Activated T-helper 1 cell treated with anti-CD3 and anti-CD28 coated beads, Interleukin-12 subunit alpha, Interleukin-12 subunit beta, Interleukin-2, Interleukin-4 antibody, amounts not matched to agents 30 ng/mL and 10 ng/mL and 1 ng/mL, durations not matched to agents 14 hours and 24 hours and 36 hours (primary cell): Measurements from ENCODE around the gene ARMC3. TPM values are rescaled to one million over a fixed set of nuclear protein-coding genes. Genes with fewer than 3 reads are reported as not detected.

ENCODE experiments used
- DNase-seq: peaks from one replicate; pipeline ENCODE4 v3.0.0; 2021; ENCODE audit warnings: low spot score
- H3K27ac Mint-ChIP-seq: one replicate; pipeline ENCODE4 v1.8.0; 2021; ENCODE audit warnings: mild to moderate bottlenecking, mixed read lengths
- H3K27me3 Mint-ChIP-seq: one replicate; pipeline ENCODE4 v1.8.0; 2022; ENCODE audit warnings: mild to moderate bottlenecking, moderate library complexity, mixed read lengths; ENCODE audit not compliant: insufficient read depth
- H3K36me3 Mint-ChIP-seq: one replicate; pipeline ENCODE4 v1.8.0; 2021; ENCODE audit warnings: low read depth, mixed read lengths
- H3K4me1 Mint-ChIP-seq: one replicate; pipeline ENCODE4 v1.8.0; 2021; ENCODE audit warnings: low read depth, mixed read lengths
- H3K4me3 Mint-ChIP-seq: one replicate; pipeline ENCODE4 v1.8.0; 2021; ENCODE audit warnings: mild to moderate bottlenecking, moderate library complexity, mixed read lengths
- H3K9me3 Mint-ChIP-seq: one replicate; pipeline ENCODE4 v1.8.0; 2021; ENCODE audit warnings: mixed read lengths
- intact Hi-C: fragments of 100-400 bp; cut with micrococcal nuclease; formaldehyde crosslinking; loops from one replicate; pipeline ENCODE4 v1.15.1; 2024
- total RNA-seq: library from RNA; stranded (reverse); gene quantifications from 2 replicates; pipeline ENCODE4 v1.2.3, GENCODE V29; 2022

ARMC3 gene
- total RNA-seq, 1 donor from 2014 or later, result not detected

DNA sequence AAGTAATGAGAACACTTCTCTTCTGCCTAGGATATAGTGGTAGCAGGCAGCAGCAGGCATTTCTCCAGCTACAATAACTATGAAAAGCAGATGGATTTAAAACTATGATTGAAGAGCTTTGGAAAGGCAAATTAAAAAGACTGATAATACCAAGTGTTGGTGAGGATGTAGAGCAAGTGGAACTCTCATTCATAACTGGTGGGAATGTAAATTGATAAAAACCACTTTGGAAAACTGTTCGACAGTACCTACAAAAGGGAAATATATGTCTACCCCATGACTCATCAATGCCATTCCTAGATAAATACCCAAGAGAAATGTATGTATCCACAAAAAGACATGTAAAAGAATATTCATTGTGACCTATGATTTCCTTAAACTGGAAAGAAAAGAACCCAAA lies 14.6 kb downstream of the ARMC3 start:
- no peak for DNase-seq
- Mint-ChIP-seq H3K4me1 (peaks cover 5% of the 10 kb centered on the region), H3K9me3 (peaks cover 22% of the 10 kb centered on the region), H3K27me3 (peaks cover 4% of the 10 kb centered on the region), H3K36me3 (no peaks in the 10 kb centered on the region), H3K4me3 (no peak overlapping the region), H3K27ac (no peak overlapping the region)
- intact Hi-C loops, result no loop called here

DNA sequence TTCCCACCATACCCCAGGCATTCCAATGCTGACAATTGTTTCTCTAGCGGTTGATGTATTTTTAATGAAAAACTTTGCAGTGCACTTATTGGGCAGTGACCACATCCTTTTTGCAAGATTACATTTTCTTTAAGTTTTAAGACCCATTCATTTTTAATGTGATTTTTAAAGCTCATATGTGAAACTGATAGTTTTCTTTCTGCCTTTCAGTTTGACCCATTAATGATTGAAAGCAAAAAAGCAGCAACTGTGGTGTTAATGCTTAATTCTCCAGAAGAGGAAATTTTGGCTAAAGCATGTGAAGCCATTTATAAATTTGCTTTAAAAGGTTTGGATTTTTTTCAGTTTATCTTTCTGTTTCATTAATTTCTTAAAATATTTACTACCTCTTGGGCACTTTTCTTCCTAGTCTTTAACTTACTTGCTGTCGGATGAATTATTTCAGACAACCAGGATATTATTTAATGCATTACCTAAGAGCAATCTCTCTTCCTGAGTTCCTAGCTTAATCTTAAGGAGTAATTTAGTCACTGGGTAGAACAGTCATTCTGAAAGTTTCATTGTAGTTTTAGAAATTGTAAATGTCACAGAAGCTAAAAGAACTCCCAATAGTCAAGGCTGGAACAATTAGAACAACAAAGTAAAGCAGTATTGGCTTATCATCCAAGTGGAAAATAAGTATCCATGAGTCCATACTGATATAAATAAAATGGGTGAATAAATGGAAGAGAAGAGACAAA lies 18.3 kb downstream of the ARMC3 start:
- no peaks in the 10 kb centered on the region for H3K36me3 Mint-ChIP-seq
- peaks cover 5% of the 10 kb centered on the region for H3K4me1 Mint-ChIP-seq
- intact Hi-C loops, result no loop called here
- H3K9me3 Mint-ChIP-seq, result peaks cover 29% of the 10 kb centered on the region
- H3K27ac Mint-ChIP-seq, result no peak overlapping the region
- no peak overlapping the region for H3K4me3 Mint-ChIP-seq
- peaks cover 2% of the 10 kb centered on the region for H3K27me3 Mint-ChIP-seq
- no peak for DNase-seq

DNA sequence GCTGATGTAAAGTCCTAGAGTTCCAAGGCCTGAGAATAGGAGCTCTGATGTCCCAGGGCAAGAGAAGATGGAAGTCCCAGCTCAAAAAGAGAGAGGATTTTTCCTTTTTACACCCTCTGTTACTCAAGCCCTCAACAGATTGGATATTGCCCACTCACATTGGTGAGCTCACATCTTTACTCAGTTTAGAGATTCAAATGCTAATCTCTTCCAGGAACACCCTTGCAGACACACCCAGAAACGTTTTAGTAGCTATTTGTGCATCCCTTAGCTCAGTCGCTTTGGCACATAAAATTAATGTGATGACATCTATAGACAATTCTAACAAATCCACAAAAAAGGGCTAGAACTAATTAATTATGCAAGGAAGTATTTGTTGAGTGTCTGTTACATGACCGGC lies 27.1 kb downstream of the ARMC3 start:
- DNase-seq, result no peak
- Mint-ChIP-seq H3K36me3 (no peaks in the 10 kb centered on the region), H3K27ac (no peak overlapping the region), H3K4me3 (no peak overlapping the region), H3K9me3 (no peaks in the 10 kb centered on the region), H3K4me1 (no peaks in the 10 kb centered on the region), H3K27me3 (no peaks in the 10 kb centered on the region)
- intact Hi-C loops, result no loop called here

DNA sequence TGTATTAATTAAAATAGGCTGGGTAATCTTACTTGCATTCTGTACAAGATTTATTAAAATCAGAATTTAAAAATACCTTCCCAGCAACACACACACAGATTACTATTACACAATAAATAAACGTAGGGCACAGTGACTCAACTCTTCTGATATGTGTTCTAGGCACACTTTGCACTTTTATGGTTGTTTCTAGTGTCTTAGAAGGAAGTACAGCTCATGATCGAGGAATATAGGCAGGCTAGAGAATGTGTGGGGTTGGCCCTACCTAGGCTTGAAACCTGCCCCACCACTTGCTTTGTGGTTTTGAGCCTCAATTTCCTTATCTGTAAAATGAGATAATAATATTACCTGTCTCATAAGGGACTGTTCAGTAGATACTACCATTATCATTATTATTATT lies 30.5 kb downstream of the ARMC3 start:
- no peaks in the 10 kb centered on the region for H3K36me3 Mint-ChIP-seq
- DNase-seq, result no peak
- H3K27ac Mint-ChIP-seq, result no peak overlapping the region
- H3K9me3 Mint-ChIP-seq, result no peaks in the 10 kb centered on the region
- peaks cover 2% of the 10 kb centered on the region for H3K27me3 Mint-ChIP-seq
- no peak overlapping the region for H3K4me3 Mint-ChIP-seq
- intact Hi-C loops, result no loop called here
- H3K4me1 Mint-ChIP-seq, result no peaks in the 10 kb centered on the region

DNA sequence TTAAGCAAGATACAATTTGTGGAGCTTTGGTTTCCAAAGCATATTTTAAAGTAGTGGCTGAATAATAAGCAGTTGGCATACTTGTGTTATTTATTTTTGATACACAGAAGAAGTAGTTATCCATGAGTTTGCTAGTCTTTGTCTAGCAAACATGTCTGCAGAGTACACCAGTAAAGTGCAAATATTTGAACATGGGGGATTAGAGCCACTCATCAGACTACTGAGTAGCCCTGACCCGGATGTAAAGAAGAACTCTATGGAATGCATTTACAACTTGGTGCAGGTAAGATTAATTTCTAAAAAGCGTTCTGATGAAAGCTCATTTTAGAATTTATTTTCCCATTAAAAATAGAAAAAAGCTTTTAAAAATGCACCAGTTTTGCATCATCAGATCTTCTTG lies 31.4 kb downstream of the ARMC3 start:
- no peaks in the 10 kb centered on the region for H3K36me3 Mint-ChIP-seq
- intact Hi-C loops, result no loop called here
- H3K4me3 Mint-ChIP-seq, result no peak overlapping the region
- no peak overlapping the region for H3K27ac Mint-ChIP-seq
- no peak for DNase-seq
- no peaks in the 10 kb centered on the region for H3K4me1 Mint-ChIP-seq
- no peaks in the 10 kb centered on the region for H3K9me3 Mint-ChIP-seq
- H3K27me3 Mint-ChIP-seq, result peaks cover 2% of the 10 kb centered on the region

DNA sequence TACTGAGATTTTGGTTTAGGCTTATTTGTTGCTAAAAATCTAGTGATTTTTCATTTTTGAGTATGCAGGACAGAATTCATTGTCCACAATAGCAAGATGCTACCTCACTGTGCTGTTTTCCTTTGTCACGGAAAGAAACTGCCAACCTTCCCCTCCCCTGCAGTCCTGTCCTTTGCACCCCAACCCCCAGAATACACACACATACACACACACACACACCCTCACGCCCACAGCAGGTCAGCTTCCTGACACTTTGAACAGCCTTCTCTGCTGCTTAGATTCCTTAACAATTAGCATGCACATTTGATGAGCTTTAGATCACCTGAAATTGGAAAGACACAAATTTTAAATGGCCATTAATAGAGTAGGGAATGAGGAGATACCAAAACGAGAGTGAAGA lies 32.1 kb downstream of the ARMC3 start:
- no peak overlapping the region for H3K27ac Mint-ChIP-seq
- no peaks in the 10 kb centered on the region for H3K4me1 Mint-ChIP-seq
- no peak for DNase-seq
- intact Hi-C loops, result no loop called here
- no peak overlapping the region for H3K4me3 Mint-ChIP-seq
- H3K36me3 Mint-ChIP-seq, result no peaks in the 10 kb centered on the region
- H3K9me3 Mint-ChIP-seq, result no peaks in the 10 kb centered on the region
- H3K27me3 Mint-ChIP-seq, result peaks cover 2% of the 10 kb centered on the region

DNA sequence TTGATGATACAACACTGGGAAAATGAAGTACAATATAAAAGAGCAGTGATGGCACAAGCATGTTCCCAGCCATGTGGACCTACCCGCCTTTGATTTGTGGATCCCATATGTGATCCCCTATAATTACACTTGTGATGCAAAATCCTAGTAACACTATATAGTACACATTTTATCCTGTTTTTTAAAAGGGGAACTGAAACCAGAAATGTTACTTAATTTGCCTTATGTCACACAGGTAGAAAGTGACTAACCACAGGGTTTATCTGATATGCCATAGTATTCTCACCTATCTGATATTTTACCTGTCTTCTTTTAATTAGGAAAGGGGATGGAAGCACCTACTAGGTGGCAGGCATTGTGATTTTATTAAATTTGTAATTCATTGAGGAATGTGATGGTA lies 35.0 kb downstream of the ARMC3 start:
- no peaks in the 10 kb centered on the region for H3K36me3 Mint-ChIP-seq
- H3K27me3 Mint-ChIP-seq, result peaks cover 2% of the 10 kb centered on the region
- H3K4me1 Mint-ChIP-seq, result no peaks in the 10 kb centered on the region
- H3K4me3 Mint-ChIP-seq, result no peak overlapping the region
- H3K27ac Mint-ChIP-seq, result no peak overlapping the region
- H3K9me3 Mint-ChIP-seq, result no peaks in the 10 kb centered on the region
- intact Hi-C loops, result no loop called here
- no peak for DNase-seq

DNA sequence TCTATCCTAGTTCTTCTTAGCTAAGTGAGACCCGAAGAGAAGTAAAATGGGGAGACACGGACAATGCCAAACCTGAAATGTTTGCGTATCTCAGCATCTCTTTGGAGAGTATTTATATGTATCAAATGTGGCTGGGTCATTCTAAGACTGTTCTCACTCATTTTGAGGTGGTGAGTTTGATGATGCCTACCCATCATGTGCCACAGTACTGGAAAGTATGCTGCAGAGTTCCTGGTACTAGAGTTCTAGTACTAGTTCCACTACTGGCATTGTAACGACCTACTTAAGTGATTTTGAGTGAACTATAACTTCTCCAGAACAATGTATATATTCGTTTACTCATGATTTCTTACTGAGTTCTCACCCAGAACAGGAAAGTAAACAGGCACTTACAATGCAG lies 41.9 kb downstream of the ARMC3 start:
- intact Hi-C loops, result no loop called here
- no peaks in the 10 kb centered on the region for H3K4me1 Mint-ChIP-seq
- no peaks in the 10 kb centered on the region for H3K27me3 Mint-ChIP-seq
- no peaks in the 10 kb centered on the region for H3K9me3 Mint-ChIP-seq
- H3K4me3 Mint-ChIP-seq, result no peak overlapping the region
- no peak overlapping the region for H3K27ac Mint-ChIP-seq
- no peak for DNase-seq
- no peaks in the 10 kb centered on the region for H3K36me3 Mint-ChIP-seq

DNA sequence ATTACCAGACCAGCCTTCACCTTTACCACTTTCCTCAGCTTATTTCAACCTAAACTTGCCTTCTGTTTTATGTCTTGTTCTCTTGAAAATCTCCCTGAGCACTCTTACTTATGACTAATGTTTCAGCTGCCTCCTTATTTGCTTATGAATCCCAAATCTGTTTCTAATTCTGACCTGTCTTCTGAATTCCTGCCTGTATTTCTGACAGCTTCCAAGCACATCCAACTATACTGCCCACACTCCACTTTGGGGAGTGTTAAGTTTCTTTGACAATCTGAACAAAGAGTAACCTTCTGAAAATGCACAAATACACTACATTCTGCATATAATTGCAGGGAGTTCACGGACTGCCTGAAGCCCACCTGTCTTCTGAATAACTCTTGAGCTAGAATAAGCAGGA lies 48.7 kb downstream of the ARMC3 start:
- intact Hi-C loops, result no loop called here
- DNase-seq, result no peak

DNA sequence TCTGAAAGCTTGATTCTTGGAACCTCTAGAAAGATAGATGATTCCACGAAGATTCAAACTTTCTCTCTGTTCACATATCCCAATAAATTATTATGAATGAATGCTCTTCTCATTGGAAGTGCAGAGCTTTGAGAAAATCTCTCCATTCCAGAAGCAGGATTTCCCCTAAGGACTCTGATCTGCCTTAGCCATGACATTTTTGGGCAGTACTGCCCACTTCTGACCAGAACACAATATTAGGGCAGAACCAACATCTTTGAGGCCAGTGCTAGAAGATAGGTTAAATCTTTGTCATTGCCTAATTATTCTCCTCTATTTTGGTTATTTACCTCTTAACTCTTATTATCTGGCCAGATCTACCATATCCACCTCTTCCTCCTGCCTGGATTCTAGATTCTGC lies 49.9 kb downstream of the ARMC3 start:
- Mint-ChIP-seq H3K36me3 (no peaks in the 10 kb centered on the region), H3K27me3 (peaks cover 1% of the 10 kb centered on the region), H3K4me1 (no peaks in the 10 kb centered on the region), H3K27ac (no peak overlapping the region), H3K9me3 (no peaks in the 10 kb centered on the region), H3K4me3 (no peak overlapping the region)
- intact Hi-C loops, result no loop called here
- no peak for DNase-seq

More for the DNA sequence above, 48.7 kb downstream of the ARMC3 start:
- H3K36me3 Mint-ChIP-seq, result no peaks in the 10 kb centered on the region
- H3K4me1 Mint-ChIP-seq, result no peaks in the 10 kb centered on the region
- no peaks in the 10 kb centered on the region for H3K27me3 Mint-ChIP-seq
- no peak overlapping the region for H3K27ac Mint-ChIP-seq
- H3K4me3 Mint-ChIP-seq, result no peak overlapping the region
- H3K9me3 Mint-ChIP-seq, result no peaks in the 10 kb centered on the region

DNA sequence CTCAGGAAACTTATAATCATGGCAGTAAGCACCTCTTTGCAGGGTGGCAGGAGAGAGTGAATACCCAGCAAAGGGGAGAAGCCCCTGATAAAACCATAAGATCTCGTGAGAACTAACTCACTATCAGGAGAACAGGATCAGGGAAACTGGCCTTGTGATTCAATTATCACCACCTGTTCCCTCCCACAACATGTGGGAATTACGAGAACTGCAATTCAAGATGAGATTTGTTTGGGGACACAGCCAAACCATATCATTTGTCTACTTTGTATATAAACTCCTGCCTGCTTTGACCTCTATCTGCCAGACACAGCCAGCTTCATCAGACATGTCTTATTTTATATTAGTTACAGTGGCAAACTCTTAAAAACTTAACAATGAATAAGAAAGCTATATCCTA lies 50.4 kb downstream of the ARMC3 start:
- Mint-ChIP-seq H3K27ac (no peak overlapping the region), H3K9me3 (no peaks in the 10 kb centered on the region), H3K36me3 (no peaks in the 10 kb centered on the region), H3K27me3 (peaks cover 1% of the 10 kb centered on the region), H3K4me3 (no peak overlapping the region), H3K4me1 (no peaks in the 10 kb centered on the region)
- intact Hi-C loops, result no loop called here
- no peak for DNase-seq

DNA sequence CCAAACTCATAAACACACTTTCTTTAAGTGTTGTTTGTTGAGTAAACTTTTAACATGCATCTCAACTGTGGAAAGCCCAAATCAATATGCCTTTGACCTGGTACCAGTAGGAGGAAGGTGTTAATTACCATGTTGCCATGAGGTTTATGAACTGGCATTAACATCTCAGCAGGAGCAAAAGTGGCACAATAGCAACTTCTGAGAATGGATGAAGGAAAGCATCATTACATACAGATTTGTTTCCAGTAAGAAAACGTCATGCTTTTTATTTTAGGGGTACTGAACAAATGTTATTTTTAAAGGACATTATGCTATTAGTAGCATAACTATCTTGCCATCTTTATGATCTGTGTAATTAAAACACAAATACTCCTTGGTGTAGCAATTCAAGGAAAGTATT lies 51.1 kb downstream of the ARMC3 start:
- intact Hi-C loops, result no loop called here
- Mint-ChIP-seq H3K27ac (no peak overlapping the region), H3K9me3 (no peaks in the 10 kb centered on the region), H3K36me3 (no peaks in the 10 kb centered on the region), H3K27me3 (peaks cover 4% of the 10 kb centered on the region), H3K4me1 (no peaks in the 10 kb centered on the region), H3K4me3 (no peak overlapping the region)
- no peak for DNase-seq

DNA sequence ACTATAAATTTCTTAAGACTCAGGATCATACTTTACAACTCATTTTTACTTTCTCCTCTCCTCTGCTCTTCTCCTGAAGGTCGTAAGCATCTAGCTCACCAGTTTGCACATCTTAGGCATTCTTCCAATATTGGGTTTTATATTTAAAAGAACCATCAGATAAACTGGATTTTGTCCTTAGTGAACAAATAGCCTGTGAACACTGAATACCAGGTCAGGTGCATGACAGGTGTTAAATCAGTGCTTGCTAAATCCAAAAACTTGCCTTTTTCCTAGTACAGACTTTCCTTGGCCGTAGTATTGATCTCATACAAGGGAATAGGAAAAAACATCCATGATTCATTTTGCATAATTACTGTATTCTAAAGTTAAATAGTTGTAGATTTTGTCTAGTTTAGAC lies 53.0 kb downstream of the ARMC3 start:
- Mint-ChIP-seq H3K27ac (no peak overlapping the region), H3K4me3 (no peak overlapping the region), H3K36me3 (no peaks in the 10 kb centered on the region), H3K4me1 (no peaks in the 10 kb centered on the region), H3K9me3 (no peaks in the 10 kb centered on the region), H3K27me3 (peaks cover 4% of the 10 kb centered on the region)
- no peak for DNase-seq
- intact Hi-C loops, result loop anchor here (10.0 kb wide), 1 partner anchor 266 kb away; the partner anchor contains the start of gene PIP4K2A

DNA sequence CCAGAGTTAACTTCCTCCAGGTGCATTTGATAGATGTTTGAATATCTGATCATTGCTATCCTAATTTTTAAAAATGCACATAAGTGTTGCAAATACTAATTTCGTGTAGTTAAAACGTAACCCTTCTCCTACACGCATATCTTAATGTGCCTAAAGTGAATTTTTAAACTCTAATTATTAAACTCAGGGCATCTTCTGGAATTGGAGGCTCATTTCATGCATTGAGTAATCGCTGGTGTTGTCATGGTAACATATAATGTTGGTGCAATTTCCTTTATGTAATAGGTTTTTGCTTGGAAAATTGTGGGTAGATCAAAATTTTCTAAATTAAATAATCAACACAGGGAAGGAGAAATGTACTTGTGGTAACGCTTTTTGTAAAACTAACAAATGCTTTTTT lies 56.2 kb downstream of the ARMC3 start:
- Mint-ChIP-seq H3K4me3 (no peak overlapping the region), H3K36me3 (no peaks in the 10 kb centered on the region)
- intact Hi-C loops, result loop anchor here (10.0 kb wide), 1 partner anchor 269 kb away; the partner anchor contains the start of gene PIP4K2A

More for the DNA sequence above, 56.2 kb downstream of the ARMC3 start:
- DNase-seq, result no peak
- no peak overlapping the region for H3K27ac Mint-ChIP-seq
- no peaks in the 10 kb centered on the region for H3K9me3 Mint-ChIP-seq
- H3K4me1 Mint-ChIP-seq, result peaks cover 9% of the 10 kb centered on the region
- peaks cover 9% of the 10 kb centered on the region for H3K27me3 Mint-ChIP-seq
